HCT116 (cell line): ENCODE data around the gene NCAPG2.

Experiments
- EZH2 ChIP-seq: fragments of 200-600 bp; sonication (generic); IDR thresholded peaks from 2 replicates; pipeline ENCODE4 v1.6.1; 2017; ENCODE audit warnings: antibody characterized with exemption, mixed run types
- TF ChIP-seq, protein P1 (sequence below), 3 experiments: fragments of 200-600 bp in 1 of 3; sonication (generic) in 1 of 3; IDR thresholded peaks in 2 of 3; conservative IDR thresholded peaks in 1 of 3; 2 replicates each; pipeline ENCODE4 v1.5.1; 2012 to 2017; ENCODE audit warnings: low read depth in 2 of 3, low read length in 2 of 3, antibody characterized with exemption in 1 of 3, borderline replicate concordance in 1 of 3, control low read depth in 1 of 3, mild to moderate bottlenecking in 1 of 3, mixed read lengths in 1 of 3, mixed run types in 1 of 3, moderate library complexity in 1 of 3; ENCODE audit not compliant: insufficient read depth in 1 of 3

- TF ChIP-seq, protein P1, sequence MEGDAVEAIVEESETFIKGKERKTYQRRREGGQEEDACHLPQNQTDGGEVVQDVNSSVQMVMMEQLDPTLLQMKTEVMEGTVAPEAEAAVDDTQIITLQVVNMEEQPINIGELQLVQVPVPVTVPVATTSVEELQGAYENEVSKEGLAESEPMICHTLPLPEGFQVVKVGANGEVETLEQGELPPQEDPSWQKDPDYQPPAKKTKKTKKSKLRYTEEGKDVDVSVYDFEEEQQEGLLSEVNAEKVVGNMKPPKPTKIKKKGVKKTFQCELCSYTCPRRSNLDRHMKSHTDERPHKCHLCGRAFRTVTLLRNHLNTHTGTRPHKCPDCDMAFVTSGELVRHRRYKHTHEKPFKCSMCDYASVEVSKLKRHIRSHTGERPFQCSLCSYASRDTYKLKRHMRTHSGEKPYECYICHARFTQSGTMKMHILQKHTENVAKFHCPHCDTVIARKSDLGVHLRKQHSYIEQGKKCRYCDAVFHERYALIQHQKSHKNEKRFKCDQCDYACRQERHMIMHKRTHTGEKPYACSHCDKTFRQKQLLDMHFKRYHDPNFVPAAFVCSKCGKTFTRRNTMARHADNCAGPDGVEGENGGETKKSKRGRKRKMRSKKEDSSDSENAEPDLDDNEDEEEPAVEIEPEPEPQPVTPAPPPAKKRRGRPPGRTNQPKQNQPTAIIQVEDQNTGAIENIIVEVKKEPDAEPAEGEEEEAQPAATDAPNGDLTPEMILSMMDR (IDR thresholded peaks at IDR 0.05 in 2 of 3, conservative IDR thresholded peaks at IDR 0.05 in 1 of 3; ENCODE audit: borderline replicate concordance in 1 of 3, insufficient read depth in 1 of 3, low read depth in 2 of 3, low read length in 2 of 3), result no peak
- TF ChIP-seq EZH2, result no peak
Observed at GRCh38 chr7:158740013-158740656, 35.5 kb upstream of the NCAPG2 start.
